ENCODE data around the gene TOX2.

Gene TOX2

DNA sequence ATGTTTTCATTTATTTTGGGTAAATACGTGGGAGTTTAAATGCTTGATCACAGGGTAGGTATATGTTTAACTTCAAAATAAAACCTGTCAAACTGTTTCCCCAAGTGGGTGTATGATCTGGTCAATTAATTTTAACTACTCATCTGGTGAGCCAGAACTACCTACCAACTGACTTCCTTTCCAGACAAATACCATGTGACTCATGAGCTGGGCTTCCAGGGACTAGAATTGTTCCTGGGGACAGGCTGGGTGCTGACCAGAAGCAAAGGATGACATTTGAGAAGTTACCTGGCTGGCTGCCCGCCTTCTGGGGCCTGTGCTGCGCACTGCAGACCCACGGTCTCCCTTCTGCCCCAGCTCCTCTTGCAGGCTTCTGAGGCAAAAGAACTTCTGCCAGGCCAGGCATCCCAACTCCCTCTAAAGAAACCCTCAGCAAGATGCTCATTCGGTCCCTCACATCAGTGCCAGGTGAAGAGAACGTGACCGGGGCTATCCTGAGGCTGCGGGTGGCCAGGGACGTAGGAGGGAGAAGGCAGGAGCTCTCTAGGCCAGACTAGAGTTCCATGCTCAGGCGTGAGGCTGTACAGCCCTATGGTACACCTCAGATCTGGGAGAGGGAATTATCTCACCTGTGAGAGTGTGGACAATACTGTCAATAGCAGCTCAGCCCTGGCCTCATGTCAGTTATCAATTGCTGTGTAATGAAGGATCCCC lies 168.7 kb downstream of the TOX2 start:
- no peak overlapping the region for H3K4me3 Mint-ChIP-seq
- H3K9me3 Mint-ChIP-seq (ENCODE audit: low read depth): no peaks in the 10 kb centered on the region
- no peaks in the 10 kb centered on the region for H3K36me3 Mint-ChIP-seq

DNA sequence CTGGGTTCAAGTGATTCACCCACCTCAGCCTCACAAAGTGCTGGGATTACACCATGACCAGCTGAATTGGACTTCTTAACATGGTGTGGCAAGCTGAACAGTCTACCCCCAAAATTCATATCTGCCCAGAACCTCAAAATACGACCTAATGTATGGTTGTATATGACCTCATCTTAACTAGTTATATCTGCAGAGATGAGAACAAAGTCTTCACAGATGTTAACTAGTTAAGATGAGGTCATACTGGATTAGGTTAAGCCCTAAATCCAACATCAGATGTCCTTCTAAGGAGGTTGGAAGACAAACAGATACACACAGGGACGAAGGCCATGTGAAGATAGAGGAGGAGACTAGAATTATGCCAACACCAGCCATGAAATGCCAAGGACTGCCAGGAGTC lies 169.8 kb downstream of the TOX2 start:
- Mint-ChIP-seq H3K4me3 (no peak overlapping the region), H3K27me3 (no peaks in the 10 kb centered on the region), H3K4me1 (ENCODE audit: low read depth) (peaks cover 8% of the 10 kb centered on the region), H3K36me3 (no peaks in the 10 kb centered on the region), H3K9me3 (ENCODE audit: low read depth) (no peaks in the 10 kb centered on the region), H3K27ac (no peak overlapping the region)

More for the DNA sequence above, 168.7 kb downstream of the TOX2 start:
- Mint-ChIP-seq H3K27ac (no peak overlapping the region), H3K4me1 (ENCODE audit: low read depth) (peaks cover 9% of the 10 kb centered on the region), H3K27me3 (no peaks in the 10 kb centered on the region)

DNA sequence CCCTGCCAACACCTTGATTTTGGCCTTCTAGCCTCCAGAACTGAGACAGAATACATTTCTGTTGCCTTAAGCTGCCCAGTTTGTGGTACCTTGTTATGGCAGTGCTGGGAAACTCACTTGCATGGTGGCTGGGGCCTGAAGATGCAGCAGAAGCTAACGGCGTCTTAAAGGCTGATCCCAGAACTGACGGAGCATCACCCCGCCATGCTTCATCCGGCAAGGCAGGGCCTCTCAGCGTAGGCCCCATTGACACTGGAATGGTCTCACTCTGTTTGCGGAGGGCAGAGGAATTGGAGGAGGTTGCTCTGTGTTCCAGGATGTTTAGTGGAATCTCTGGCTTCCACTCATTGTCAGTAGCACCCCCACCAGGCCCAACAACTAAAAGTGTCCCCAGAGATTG lies 170.2 kb downstream of the TOX2 start:
- H3K9me3 Mint-ChIP-seq (ENCODE audit: low read depth): no peaks in the 10 kb centered on the region
- H3K36me3 Mint-ChIP-seq: no peaks in the 10 kb centered on the region
- H3K4me3 Mint-ChIP-seq: no peak overlapping the region
- H3K27ac Mint-ChIP-seq: no peak overlapping the region
- peaks cover 8% of the 10 kb centered on the region for H3K4me1 Mint-ChIP-seq (ENCODE audit: low read depth)
- H3K27me3 Mint-ChIP-seq: no peaks in the 10 kb centered on the region

DNA sequence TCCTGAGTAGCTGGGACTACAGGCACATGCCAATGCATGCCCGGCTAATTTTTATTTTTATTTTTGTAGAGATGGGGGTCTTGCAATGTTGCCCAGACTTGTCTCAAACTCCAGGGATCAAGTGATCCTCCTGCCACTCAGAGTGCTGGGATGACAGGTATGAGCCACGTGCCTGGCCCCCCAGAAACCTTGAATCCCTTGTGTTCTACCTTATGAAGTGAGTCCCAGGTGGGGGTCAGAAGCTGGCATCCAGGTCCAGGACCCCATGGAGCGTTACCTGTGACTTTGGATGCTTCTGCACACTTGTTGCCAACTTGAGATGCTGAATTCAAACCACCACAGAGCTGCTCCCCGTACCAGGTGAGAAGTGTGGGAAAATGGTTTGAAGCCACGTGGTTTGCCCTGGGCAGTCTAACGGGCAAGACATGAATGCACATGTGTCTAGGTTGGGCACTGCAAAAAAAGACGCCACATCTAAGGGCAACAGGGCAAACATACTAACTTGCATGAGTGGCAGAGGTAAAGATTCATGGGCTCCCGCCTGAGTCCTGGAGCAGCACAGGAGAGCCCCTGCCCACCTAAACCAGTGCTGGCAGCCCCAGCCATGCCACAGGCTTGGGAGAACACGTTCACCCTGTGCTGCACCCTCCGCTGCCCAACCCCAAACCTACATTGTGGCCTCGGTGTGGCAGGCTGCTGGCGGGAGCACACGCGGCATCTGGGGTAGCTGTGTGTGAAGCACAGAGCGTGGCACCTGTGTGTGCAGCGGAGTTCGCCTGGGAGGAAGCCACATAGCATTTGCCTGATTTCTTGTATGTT lies 171.2 kb downstream of the TOX2 start:
- no peaks in the 10 kb centered on the region for H3K27me3 Mint-ChIP-seq
- H3K4me1 Mint-ChIP-seq (ENCODE audit: low read depth): peaks cover under 1% of the 10 kb centered on the region
- H3K4me3 Mint-ChIP-seq: no peak overlapping the region
- no peaks in the 10 kb centered on the region for H3K36me3 Mint-ChIP-seq
- H3K9me3 Mint-ChIP-seq (ENCODE audit: low read depth): no peaks in the 10 kb centered on the region
- no peak overlapping the region for H3K27ac Mint-ChIP-seq

DNA sequence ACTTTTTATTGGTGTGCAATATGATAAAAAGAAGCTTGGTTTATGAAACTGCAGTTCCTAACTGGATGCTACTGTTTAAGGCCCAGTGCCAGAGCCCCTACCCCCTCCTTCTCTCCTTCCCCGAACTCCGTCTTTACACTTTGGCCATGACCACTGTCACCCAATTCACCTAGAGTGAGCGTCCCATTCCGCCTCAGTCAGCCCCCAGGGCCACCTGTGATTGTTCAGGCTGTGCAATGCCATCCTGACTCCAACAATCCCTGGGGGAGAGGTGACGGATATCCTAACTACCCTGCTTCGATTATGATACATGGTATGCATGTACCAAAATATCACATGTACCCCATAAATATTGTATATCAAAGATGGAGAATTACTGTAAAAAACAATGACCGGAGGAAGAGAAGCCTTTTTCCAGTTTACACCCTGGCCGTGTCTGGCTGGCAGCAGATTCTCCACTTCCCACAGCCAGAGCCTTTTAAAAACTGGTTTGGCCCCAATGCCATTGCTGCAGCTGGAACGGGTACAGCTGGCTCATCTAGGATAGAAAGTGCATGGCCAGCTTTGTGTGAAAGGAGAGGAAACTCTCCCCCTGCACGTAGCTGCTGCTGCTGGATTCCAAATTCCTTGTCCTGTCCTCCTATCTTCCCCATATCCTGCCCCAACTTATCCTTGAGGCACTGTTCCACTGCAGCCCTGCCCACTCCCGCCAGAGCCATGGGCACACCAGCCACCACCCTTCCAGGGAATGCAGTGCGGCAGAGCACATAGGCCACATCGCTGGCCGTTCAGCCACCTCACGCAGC lies 172.6 kb downstream of the TOX2 start:
- Mint-ChIP-seq H3K27me3 (no peaks in the 10 kb centered on the region), H3K4me3 (no peak overlapping the region), H3K9me3 (ENCODE audit: low read depth) (no peaks in the 10 kb centered on the region), H3K4me1 (ENCODE audit: low read depth) (no peaks in the 10 kb centered on the region), H3K27ac (no peak overlapping the region), H3K36me3 (no peaks in the 10 kb centered on the region)

DNA sequence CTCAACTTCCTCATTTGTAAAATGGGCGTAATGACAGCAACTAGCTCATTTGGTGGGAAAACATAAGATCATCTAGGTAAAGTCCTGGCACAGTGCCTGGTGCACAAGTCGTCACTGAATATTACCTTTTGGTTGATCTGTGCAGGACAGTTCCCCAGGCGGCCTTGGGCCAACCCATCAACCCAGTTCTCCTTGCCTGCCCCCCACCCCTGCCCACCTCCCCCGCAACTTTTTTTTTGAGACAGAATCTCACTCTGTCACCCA lies 173.1 kb downstream of the TOX2 start:
- Mint-ChIP-seq H3K36me3 (no peaks in the 10 kb centered on the region), H3K9me3 (ENCODE audit: low read depth) (no peaks in the 10 kb centered on the region), H3K4me3 (no peak overlapping the region), H3K27me3 (peaks cover 2% of the 10 kb centered on the region), H3K27ac (no peak overlapping the region), H3K4me1 (ENCODE audit: low read depth) (no peaks in the 10 kb centered on the region)

DNA sequence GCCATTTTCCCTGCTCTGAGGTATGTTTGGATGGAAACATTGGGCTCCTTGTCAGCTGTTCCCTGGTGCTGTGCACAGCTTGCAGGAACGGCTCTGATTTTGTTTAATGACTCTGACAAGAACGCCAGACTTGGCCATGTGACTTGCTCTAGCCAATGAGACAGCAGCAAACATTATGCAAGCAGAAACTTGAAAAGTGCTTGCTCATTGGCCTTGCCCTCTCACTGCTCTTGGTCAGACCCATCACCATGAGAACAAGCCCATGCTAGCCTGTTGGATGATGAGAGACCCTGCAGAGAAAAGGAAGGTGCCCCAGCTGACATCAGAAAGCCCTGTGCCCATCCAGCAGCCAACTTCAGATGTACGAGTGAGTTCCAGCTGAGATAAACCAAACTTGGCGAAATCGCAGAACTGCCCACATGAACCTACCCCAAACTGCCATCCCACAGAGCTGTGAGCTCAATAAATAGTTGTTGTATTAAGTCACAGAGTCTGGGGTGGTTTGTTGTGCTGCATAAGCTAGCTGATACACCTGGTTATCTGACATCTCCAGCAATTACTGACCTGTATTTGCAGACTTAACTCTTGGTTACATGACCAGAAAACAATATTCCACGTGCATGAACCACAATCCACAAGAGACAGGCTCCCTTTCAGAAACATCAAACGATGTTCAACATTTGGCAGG lies 175.5 kb downstream of the TOX2 start:
- Mint-ChIP-seq H3K4me1 (ENCODE audit: low read depth) (no peaks in the 10 kb centered on the region), H3K36me3 (no peaks in the 10 kb centered on the region), H3K27ac (no peak overlapping the region), H3K27me3 (peaks cover 8% of the 10 kb centered on the region), H3K9me3 (ENCODE audit: low read depth) (no peaks in the 10 kb centered on the region), H3K4me3 (no peak overlapping the region)

DNA sequence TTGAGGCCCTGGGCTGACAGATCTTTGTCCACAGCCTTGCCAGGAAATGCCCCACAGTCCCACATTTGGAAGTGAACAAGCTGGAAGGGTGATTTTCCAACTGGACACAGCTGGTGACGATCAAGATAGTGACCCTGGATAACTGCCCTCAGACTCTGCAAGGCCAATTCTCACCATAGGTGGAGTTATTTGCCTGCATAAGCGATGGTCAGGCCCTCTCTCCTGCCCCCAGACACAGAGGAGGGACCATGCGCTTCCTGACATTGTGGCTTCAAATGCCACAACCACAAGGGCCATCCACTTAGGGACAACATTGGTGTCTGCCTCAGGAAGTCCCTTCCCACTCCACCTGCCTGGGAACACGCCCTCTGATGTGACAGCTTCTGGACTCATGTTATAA lies 176.4 kb downstream of the TOX2 start:
- Mint-ChIP-seq H3K9me3 (ENCODE audit: low read depth) (no peaks in the 10 kb centered on the region), H3K4me3 (no peak overlapping the region)

DNA sequence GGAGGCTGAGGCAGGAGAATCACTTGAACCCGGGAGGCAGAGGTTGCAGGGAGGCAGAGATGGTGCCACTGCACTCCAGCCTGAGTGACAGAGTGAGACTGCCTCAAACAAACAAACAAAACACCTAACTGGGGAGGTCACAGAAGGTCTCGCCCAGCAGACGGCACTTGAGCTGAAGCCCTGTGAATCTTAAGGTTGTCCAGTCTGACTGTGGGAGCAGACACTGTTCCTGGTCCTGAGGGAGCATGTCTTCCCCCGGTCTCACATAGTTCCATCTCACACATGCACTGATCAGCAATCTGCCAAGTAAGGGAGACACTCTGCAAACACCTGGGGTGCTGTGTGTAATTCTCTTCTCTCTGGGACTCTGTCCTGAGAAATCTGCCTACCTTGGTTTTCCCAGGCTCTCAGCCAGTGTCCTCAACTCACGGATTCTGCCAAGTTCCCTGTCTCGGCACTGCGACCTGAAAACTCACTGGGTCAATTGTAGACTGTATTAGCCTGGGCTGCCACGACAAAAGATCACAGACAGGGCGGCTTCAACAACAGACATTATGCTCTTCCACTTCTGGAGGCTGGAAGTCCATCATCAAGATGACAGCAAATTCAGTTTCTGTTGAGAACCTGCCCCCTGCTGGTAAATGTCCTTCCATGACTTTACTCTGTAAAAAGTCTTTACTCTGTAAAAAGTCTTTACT lies 178.0 kb downstream of the TOX2 start:
- no peak overlapping the region for H3K27ac Mint-ChIP-seq

More for the DNA sequence above, 176.4 kb downstream of the TOX2 start:
- H3K4me1 Mint-ChIP-seq (ENCODE audit: low read depth): no peaks in the 10 kb centered on the region
- no peak overlapping the region for H3K27ac Mint-ChIP-seq
- H3K36me3 Mint-ChIP-seq: no peaks in the 10 kb centered on the region
- peaks cover 8% of the 10 kb centered on the region for H3K27me3 Mint-ChIP-seq

DNA sequence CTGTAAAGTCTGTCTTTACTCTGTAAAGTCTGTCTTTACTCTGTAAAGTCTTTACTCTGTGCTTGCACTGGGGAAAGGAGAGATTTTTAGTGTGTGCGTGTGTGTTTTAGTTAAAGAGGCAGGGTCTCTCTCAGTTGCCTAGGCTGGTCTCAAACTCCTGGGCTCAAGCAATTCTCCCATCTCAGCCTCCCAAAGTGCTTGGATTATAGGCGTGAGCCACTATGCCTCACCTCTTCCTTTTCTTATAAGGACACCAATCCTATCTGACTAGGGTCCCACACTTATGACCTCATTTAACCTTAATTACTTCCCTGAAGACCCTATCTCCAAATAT lies 178.6 kb downstream of the TOX2 start:
- Mint-ChIP-seq H3K9me3 (ENCODE audit: low read depth) (no peaks in the 10 kb centered on the region), H3K36me3 (no peaks in the 10 kb centered on the region), H3K27me3 (peaks cover 8% of the 10 kb centered on the region), H3K4me3 (no peak overlapping the region), H3K27ac (no peak overlapping the region), H3K4me1 (ENCODE audit: low read depth) (no peaks in the 10 kb centered on the region)

More for the DNA sequence above, 178.0 kb downstream of the TOX2 start:
- no peaks in the 10 kb centered on the region for H3K4me1 Mint-ChIP-seq (ENCODE audit: low read depth)
- H3K27me3 Mint-ChIP-seq: peaks cover 8% of the 10 kb centered on the region
- H3K36me3 Mint-ChIP-seq: no peaks in the 10 kb centered on the region
- no peak overlapping the region for H3K4me3 Mint-ChIP-seq
- no peaks in the 10 kb centered on the region for H3K9me3 Mint-ChIP-seq (ENCODE audit: low read depth)

DNA sequence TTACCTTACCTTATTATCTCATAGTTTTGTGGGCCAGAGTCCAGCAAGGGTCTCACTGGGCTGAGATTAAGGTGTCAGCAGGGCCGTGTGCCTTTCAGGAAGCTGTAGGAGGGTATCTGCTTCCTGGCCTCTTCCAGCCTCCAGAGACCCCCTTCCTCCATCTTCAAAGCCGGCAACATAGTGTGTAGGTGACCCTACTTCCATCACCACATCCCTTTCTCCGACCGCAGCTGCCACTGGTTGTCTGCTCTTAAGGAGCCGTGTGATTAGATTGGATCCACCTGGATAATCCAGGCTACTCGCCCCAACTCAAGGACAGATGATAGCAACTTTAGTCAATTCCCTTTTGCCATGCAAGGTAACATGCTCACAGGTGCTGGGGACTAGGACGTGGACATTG lies 181.2 kb downstream of the TOX2 start:
- H3K4me1 Mint-ChIP-seq (ENCODE audit: low read depth): no peaks in the 10 kb centered on the region
- H3K9me3 Mint-ChIP-seq (ENCODE audit: low read depth): no peaks in the 10 kb centered on the region
- H3K27me3 Mint-ChIP-seq: peaks cover 12% of the 10 kb centered on the region
- no peak overlapping the region for H3K27ac Mint-ChIP-seq
- no peaks in the 10 kb centered on the region for H3K36me3 Mint-ChIP-seq
- no peak overlapping the region for H3K4me3 Mint-ChIP-seq

DNA sequence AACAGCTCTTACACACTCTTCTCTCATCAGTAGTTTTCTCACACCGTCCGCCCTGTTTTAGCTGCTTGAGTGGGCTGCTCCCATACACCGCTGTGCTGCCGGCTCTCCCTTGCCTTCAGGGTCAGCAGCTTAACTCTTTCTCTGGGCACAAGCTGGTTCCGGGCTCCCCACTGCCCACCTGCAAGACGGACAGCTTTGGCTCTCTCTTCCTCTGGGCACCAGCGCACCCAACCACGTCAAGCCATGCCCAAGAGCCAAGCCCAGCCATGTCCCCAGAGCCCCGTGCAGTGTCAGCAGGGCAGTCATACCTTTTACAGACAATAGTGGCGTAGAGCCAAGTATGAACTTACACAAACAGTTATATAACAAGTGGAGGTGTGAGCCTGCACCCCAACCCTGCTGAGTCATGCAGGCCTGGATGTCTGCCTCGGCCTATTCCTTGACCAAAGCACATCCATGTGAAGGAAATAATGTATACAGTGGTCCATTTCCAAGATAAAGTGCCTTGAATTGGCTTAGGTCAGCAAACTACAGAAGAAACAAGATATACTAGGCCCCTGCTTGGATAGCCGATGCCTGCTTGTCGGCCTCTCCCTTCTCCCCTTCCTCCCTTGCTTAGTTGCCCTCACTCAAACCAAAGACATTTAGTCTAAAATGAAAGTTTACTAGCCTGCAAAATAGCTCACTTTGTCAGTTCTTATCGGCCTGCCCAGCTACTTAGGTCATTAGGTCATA lies 183.0 kb downstream of the TOX2 start:
- H3K9me3 Mint-ChIP-seq (ENCODE audit: low read depth): peaks cover 3% of the 10 kb centered on the region
- no peak overlapping the region for H3K27ac Mint-ChIP-seq
- no peaks in the 10 kb centered on the region for H3K4me1 Mint-ChIP-seq (ENCODE audit: low read depth)
- peaks cover 3% of the 10 kb centered on the region for H3K36me3 Mint-ChIP-seq
- H3K27me3 Mint-ChIP-seq: peaks cover 21% of the 10 kb centered on the region
- no peak overlapping the region for H3K4me3 Mint-ChIP-seq

DNA sequence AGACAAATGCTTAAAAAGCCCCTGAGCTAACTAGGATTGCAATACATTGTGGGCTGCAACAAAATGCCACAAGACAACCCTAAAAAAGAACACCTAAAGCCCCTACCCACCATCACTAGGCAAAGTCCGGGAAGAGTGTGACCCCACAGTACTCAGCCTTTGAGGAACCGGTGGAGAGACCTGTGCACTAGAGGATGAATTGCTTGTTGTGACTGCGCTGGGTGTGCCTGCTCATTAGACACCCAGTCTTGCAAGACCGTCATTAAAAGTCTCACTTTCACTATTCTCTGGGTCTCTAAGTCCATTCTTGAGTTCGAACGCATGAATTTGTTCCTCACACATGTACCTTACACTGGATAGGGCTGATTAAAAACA lies 183.6 kb downstream of the TOX2 start:
- Mint-ChIP-seq H3K9me3 (ENCODE audit: low read depth) (peaks cover 7% of the 10 kb centered on the region), H3K27me3 (peaks cover 20% of the 10 kb centered on the region), H3K4me3 (no peak overlapping the region), H3K27ac (no peak overlapping the region), H3K4me1 (ENCODE audit: low read depth) (no peaks in the 10 kb centered on the region), H3K36me3 (peaks cover 3% of the 10 kb centered on the region)

DNA sequence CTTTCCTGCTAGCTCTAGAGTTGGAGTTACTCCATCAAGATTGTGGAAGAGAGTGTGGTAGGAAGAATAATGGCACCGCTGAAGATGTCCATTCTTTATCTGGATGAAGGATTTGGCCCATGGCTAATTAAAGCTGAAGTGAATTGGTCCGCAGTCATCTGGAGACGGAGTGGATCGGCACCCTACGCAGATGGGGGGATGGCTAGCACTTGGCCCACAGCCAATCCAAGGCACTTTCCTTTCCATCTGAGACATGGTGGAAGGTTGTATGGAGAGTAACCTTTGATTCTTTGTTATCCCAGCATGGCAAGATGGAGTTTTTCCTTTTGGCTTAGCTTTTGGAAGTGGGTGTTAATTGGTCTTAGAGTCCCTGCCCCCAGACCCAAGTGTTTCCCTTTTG lies 184.0 kb downstream of the TOX2 start:
- Mint-ChIP-seq H3K9me3 (ENCODE audit: low read depth) (peaks cover 11% of the 10 kb centered on the region), H3K27me3 (peaks cover 23% of the 10 kb centered on the region), H3K4me1 (ENCODE audit: low read depth) (no peaks in the 10 kb centered on the region), H3K36me3 (peaks cover 3% of the 10 kb centered on the region), H3K27ac (no peak overlapping the region), H3K4me3 (no peak overlapping the region)
